ENCODE results near the gene SSBP1. TPM values are rescaled to one million over a fixed set of nuclear protein-coding genes. Genes with fewer than 3 reads are reported as not detected.

The SSBP1 gene
- total RNA-seq, 1 donor from 2014 or later, result 83.8 TPM

GRCh38 chr7:141731476-141732149, 6.5 kb upstream of the SSBP1 start:
- Histone ChIP-seq H3K36me3 (no peaks in the 10 kb centered on the region), H3K4me1 (no peaks in the 10 kb centered on the region), H3K27me3 (ENCODE audit: low read depth) (no peaks in the 10 kb centered on the region), H3K9me3 (replicated peaks) (no peaks in the 10 kb centered on the region), H3K27ac (replicated peaks) (no peak overlapping the region), H3K4me3 (no peak overlapping the region)
- DNase-seq, result no peak
- intact Hi-C loops (cut with micrococcal nuclease), result loop anchor here (10.0 kb wide), 1 partner anchor 77 kb away; no protein-coding TSS in a partner anchor
- no peak for TF ChIP-seq CTCF (IDR thresholded peaks at IDR 0.05; ENCODE audit: borderline replicate concordance)

- TF ChIP-seq CTCF (IDR thresholded peaks at IDR 0.05; ENCODE audit: borderline replicate concordance), result no peak
- peaks cover 37% of the 10 kb centered on the region for H3K4me1 ChIP-seq
- H3K36me3 ChIP-seq, result peaks cover 29% of the 10 kb centered on the region
- no peaks in the 10 kb centered on the region for H3K27me3 ChIP-seq (ENCODE audit: low read depth)
- intact Hi-C loops (cut with micrococcal nuclease), result loop anchor here (10.0 kb wide), 1 partner anchor 82 kb away; no protein-coding TSS in a partner anchor
- peak overlapping the region; percentile 84 for H3K4me3 ChIP-seq
- DNase-seq, result no peak
- H3K27ac ChIP-seq (replicated peaks), result peak overlapping the region; percentile 89
- no peaks in the 10 kb centered on the region for H3K9me3 ChIP-seq (replicated peaks)
Measured at GRCh38 chr7:141737118-141737835, 881 bp upstream of the SSBP1 start.

GRCh38 chr7:141738592-141739013, 445 bp downstream of the SSBP1 start:
- H3K9me3 ChIP-seq (replicated peaks), result no peaks in the 10 kb centered on the region
- peaks cover 42% of the 10 kb centered on the region for H3K36me3 ChIP-seq
- peak overlapping the region; percentile 89 for H3K27ac ChIP-seq (replicated peaks)
- no peak for DNase-seq
- peak overlapping the region; percentile 84 for H3K4me3 ChIP-seq
- TF ChIP-seq CTCF (IDR thresholded peaks at IDR 0.05; ENCODE audit: borderline replicate concordance), result no peak
- intact Hi-C loops (cut with micrococcal nuclease), result loop anchor here (10.0 kb wide), 1 partner anchor 84 kb away; no protein-coding TSS in a partner anchor
- H3K4me1 ChIP-seq, result peaks cover 37% of the 10 kb centered on the region
- no peaks in the 10 kb centered on the region for H3K27me3 ChIP-seq (ENCODE audit: low read depth)

- Histone ChIP-seq H3K27ac (replicated peaks) (no peak overlapping the region), H3K4me1 (peaks cover 37% of the 10 kb centered on the region), H3K9me3 (replicated peaks) (no peaks in the 10 kb centered on the region), H3K36me3 (peaks cover 48% of the 10 kb centered on the region), H3K27me3 (ENCODE audit: low read depth) (no peaks in the 10 kb centered on the region), H3K4me3 (peak overlapping the region; percentile 84)
- TF ChIP-seq CTCF (IDR thresholded peaks at IDR 0.05; ENCODE audit: borderline replicate concordance), result no peak
- intact Hi-C loops (cut with micrococcal nuclease), result loop anchor here (10.0 kb wide), 1 partner anchor 84 kb away; no protein-coding TSS in a partner anchor
- no peak for DNase-seq
Measured at GRCh38 chr7:141739250-141739649, 1.1 kb downstream of the SSBP1 start.

- no peak overlapping the region for H3K4me3 ChIP-seq
- H3K27ac ChIP-seq (replicated peaks), result no peak overlapping the region
- intact Hi-C loops (cut with micrococcal nuclease), result no loop called here
- DNase-seq, result no peak
- H3K36me3 ChIP-seq, result peaks cover 78% of the 10 kb centered on the region
- H3K27me3 ChIP-seq (ENCODE audit: low read depth), result no peaks in the 10 kb centered on the region
- H3K4me1 ChIP-seq, result peaks cover 34% of the 10 kb centered on the region
- no peaks in the 10 kb centered on the region for H3K9me3 ChIP-seq (replicated peaks)
- no peak for TF ChIP-seq CTCF (IDR thresholded peaks at IDR 0.05; ENCODE audit: borderline replicate concordance)
Measured at GRCh38 chr7:141742229-141742628, 4.1 kb downstream of the SSBP1 start.

All from left ventricle myocardium inferior (tissue), 1 donor.